Endothelial cell of umbilical vein (primary cell): ENCODE measurements around the gene FIZ1.

Experiments
- EZH2 ChIP-seq: IDR thresholded peaks from 2 replicates; pipeline ENCODE4 v1.6.1; 2012; ENCODE audit warnings: borderline replicate concordance, low read depth, mild to moderate bottlenecking, moderate library complexity, low read length, inconsistent platforms; ENCODE audit not compliant: severe bottlenecking
- POLR2A ChIP-seq: IDR thresholded peaks from 2 replicates; pipeline ENCODE4 v1.6.1; 2012; ENCODE audit warnings: low read depth, mild to moderate bottlenecking, control low read depth, low read length
- TF ChIP-seq, protein P1 (sequence below), 2 donors: IDR thresholded peaks; 1 replicate in 1 of 2; 2 replicates in 1 of 2; pipeline ENCODE4 v1.5.1; 2011; ENCODE audit warnings: low read length in 2 of 2, mild to moderate bottlenecking in 2 of 2, moderate library complexity in 2 of 2, control low read depth in 1 of 2, inconsistent platforms in 1 of 2, low read depth in 1 of 2; ENCODE audit not compliant: insufficient read depth in 1 of 2; ENCODE audit errors: extremely low read depth in 1 of 2

DNA sequence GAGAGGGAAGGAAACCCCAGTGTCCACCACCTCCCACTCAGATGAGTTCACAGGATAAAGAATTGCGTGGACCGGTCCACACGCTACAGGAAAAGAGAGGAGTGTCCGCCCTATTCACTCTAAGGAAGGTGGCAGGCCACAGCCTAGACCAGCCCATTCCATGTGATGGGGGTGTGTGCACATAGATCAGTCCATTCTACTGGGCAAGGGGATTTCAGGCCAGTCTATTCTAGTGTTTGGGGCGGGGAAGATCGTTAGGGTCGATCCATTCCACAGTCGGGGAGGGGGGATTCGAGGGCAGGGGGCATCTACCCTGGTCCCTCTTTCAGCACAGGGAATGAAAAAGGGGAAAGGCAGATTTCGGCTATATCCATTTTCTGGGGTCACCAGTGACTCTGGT lies 7.8 kb downstream of the FIZ1 start:
- TF ChIP-seq, protein P1, sequence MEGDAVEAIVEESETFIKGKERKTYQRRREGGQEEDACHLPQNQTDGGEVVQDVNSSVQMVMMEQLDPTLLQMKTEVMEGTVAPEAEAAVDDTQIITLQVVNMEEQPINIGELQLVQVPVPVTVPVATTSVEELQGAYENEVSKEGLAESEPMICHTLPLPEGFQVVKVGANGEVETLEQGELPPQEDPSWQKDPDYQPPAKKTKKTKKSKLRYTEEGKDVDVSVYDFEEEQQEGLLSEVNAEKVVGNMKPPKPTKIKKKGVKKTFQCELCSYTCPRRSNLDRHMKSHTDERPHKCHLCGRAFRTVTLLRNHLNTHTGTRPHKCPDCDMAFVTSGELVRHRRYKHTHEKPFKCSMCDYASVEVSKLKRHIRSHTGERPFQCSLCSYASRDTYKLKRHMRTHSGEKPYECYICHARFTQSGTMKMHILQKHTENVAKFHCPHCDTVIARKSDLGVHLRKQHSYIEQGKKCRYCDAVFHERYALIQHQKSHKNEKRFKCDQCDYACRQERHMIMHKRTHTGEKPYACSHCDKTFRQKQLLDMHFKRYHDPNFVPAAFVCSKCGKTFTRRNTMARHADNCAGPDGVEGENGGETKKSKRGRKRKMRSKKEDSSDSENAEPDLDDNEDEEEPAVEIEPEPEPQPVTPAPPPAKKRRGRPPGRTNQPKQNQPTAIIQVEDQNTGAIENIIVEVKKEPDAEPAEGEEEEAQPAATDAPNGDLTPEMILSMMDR (IDR thresholded peaks at IDR 0.05; ENCODE audit: extremely low read depth in 1 of 2, insufficient read depth in 1 of 2, low read depth in 1 of 2, low read length in 2 of 2), result no peak
- no peak for TF ChIP-seq EZH2
- no peak for TF ChIP-seq POLR2A
